Heart left ventricle (tissue), 13 donors: ENCODE results near the gene CACNB4.

Experiments
- POLR2A ChIP-seq, 2 donors: fragments of 450-650 bp; IDR thresholded peaks; one replicate each; pipeline ENCODE4 v1.6.1; 2017; ENCODE audit warnings: antibody characterized with exemption in 2 of 2, mild to moderate bottlenecking in 2 of 2, moderate library complexity in 2 of 2
- TF ChIP-seq, protein P1 (sequence below), 12 donors: fragments of 200-600 bp; sonication (generic) in 4 of 12; IDR thresholded peaks; one replicate each; pipeline versions ENCODE4 v1.5.0 to v1.8.0; 2018 to 2022; ENCODE audit warnings: antibody characterized with exemption in 12 of 12, mild to moderate bottlenecking in 5 of 12
- donor health status: ischemic (EF 13 %, LVEDD 7.1; RV severe dilation, severe dysfunction).
- donor health status: DM: no; HTN: yes; CAD: no.
- donor health status: DM: no; HTN: no; CAD: no.
- donor health status: ischemic (EF 25% LVEDD 6.9; RV normal size, moderate dysfunction).
- donor health status: ischemic (EF 25% LVEDD 5.7; RV mildly dilated, moderate dysfunction).
- donor health status: ischemic (EF 35%, LVEDD 5.7; RV mildly dilated, moderate dysfunction).
- donor health status: nonischemic (EF 11% LVEDD 7.7; RV severe dilation, severe dysfunction).
- donor health status: DM: yes; HTN: yes; CAD: no.
- donor health status: PGD.
- donor health status: ischemic (EF 29% LVEDD 5.4; RV normal size, mild dysfunction).
- donor health status: nonischemic (EF 23%, LVEDD 6.1; RV moderate dilation, normal function).

DNA sequence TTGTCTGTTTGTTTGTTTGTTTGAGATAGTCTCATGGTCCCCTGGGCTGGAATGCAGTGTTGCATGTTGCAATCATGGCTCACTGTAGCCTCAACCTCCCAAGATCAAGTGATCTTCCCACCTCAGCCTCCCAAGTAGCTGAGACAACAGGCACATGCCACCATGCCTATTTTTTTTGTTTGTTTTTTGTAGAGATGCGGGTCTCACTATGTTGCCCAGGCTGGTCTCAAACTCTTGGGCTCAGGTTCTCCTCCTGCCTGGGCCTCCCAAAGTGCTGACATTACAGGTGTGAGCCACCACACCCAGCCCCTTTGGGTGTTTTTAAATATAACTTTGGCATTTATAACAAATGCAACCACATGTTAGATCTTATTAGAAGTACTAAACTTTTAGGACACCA is 308.2 kb downstream of the CACNB4 start:
- TF ChIP-seq POLR2A (IDR thresholded peaks at IDR 0.05), result no peak
- TF ChIP-seq, protein P1, sequence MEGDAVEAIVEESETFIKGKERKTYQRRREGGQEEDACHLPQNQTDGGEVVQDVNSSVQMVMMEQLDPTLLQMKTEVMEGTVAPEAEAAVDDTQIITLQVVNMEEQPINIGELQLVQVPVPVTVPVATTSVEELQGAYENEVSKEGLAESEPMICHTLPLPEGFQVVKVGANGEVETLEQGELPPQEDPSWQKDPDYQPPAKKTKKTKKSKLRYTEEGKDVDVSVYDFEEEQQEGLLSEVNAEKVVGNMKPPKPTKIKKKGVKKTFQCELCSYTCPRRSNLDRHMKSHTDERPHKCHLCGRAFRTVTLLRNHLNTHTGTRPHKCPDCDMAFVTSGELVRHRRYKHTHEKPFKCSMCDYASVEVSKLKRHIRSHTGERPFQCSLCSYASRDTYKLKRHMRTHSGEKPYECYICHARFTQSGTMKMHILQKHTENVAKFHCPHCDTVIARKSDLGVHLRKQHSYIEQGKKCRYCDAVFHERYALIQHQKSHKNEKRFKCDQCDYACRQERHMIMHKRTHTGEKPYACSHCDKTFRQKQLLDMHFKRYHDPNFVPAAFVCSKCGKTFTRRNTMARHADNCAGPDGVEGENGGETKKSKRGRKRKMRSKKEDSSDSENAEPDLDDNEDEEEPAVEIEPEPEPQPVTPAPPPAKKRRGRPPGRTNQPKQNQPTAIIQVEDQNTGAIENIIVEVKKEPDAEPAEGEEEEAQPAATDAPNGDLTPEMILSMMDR (IDR thresholded peaks at IDR 0.05), result no peak
